SK-N-SH treated with all-trans-retinoic acid at 6 μM for 48 hours (cell line): ENCODE data around the gene NCKAP5.

Source experiments
- BACH2 ChIP-seq: fragments of 250-450 bp; sonication (Bioruptor Pico); IDR thresholded peaks from 2 replicates; pipeline ENCODE4 v1.9.0; 2021; ENCODE audit warnings: mild to moderate bottlenecking, borderline replicate concordance
- CSDC2 ChIP-seq: fragments of 250-450 bp; sonication (Bioruptor Pico); IDR thresholded peaks from 2 replicates; pipeline ENCODE4 v1.5.0; 2020; ENCODE audit warnings: mild to moderate bottlenecking, moderate library complexity
- CSRNP3 ChIP-seq: fragments of 250-450 bp; sonication (Bioruptor Pico); IDR thresholded peaks from 2 replicates; pipeline ENCODE4 v1.5.1; 2021; ENCODE audit warnings: mild to moderate bottlenecking, moderate library complexity
- PATZ1 ChIP-seq: fragments of 250-450 bp; sonication (Bioruptor Pico); IDR thresholded peaks from 2 replicates; pipeline ENCODE4 v1.8.0; 2020; ENCODE audit warnings: mild to moderate bottlenecking, moderate library complexity, borderline replicate concordance
- PPARA ChIP-seq: fragments of 250-450 bp; sonication (Bioruptor Pico); IDR thresholded peaks from 2 replicates; pipeline ENCODE4 v1.5.0; 2020; ENCODE audit warnings: mild to moderate bottlenecking, borderline replicate concordance
- SNAI2 ChIP-seq: fragments of 250-450 bp; sonication (Bioruptor Pico); IDR thresholded peaks from 2 replicates; pipeline ENCODE4 v1.5.0; 2020; ENCODE audit warnings: mild to moderate bottlenecking, moderate library complexity
- TCF4 ChIP-seq: fragments of 250-450 bp; sonication (Bioruptor Pico); IDR thresholded peaks from 2 replicates; pipeline ENCODE4 v1.8.0; 2021; ENCODE audit warnings: mild to moderate bottlenecking, moderate library complexity, borderline replicate concordance
- TOX ChIP-seq: fragments of 250-450 bp; sonication (Bioruptor Pico); IDR thresholded peaks from 2 replicates; pipeline ENCODE4 v1.8.0; 2021; ENCODE audit warnings: mild to moderate bottlenecking, moderate library complexity, borderline replicate concordance
- TSHZ2 ChIP-seq: fragments of 250-450 bp; sonication (Bioruptor Pico); IDR thresholded peaks from 2 replicates; pipeline ENCODE4 v1.5.0; 2020; ENCODE audit warnings: mild to moderate bottlenecking, moderate library complexity
- ZFP3 ChIP-seq: fragments of 250-450 bp; sonication (Bioruptor Pico); IDR thresholded peaks from 2 replicates; pipeline ENCODE4 v1.5.0; 2020; ENCODE audit warnings: mild to moderate bottlenecking, moderate library complexity
- ZFP30 ChIP-seq: fragments of 450-650 bp; formaldehyde crosslinking; IDR thresholded peaks from 2 replicates; pipeline ENCODE4 v1.5.0; 2022; ENCODE audit warnings: mild to moderate bottlenecking, moderate library complexity
- ZNF565 ChIP-seq: fragments of 450-650 bp; formaldehyde crosslinking; conservative IDR thresholded peaks from 2 replicates; pipeline ENCODE4 v1.5.0; 2020; ENCODE audit warnings: low read depth, mild to moderate bottlenecking, moderate library complexity
- TF ChIP-seq, protein P1 (sequence below): fragments of 250-450 bp; sonication (Bioruptor Pico); IDR thresholded peaks from 2 replicates; pipeline ENCODE4 v1.5.1; 2020; ENCODE audit warnings: low read depth, mild to moderate bottlenecking, moderate library complexity

GRCh38 chr2:133599811-133600210 is 31.5 kb upstream of the NCKAP5 start:
- TF ChIP-seq CSDC2 (CRISPR knock-in tag) (no peak), TCF4 (CRISPR knock-in tag) (no peak), CSRNP3 (CRISPR knock-in tag) (no peak), ZNF565 (CRISPR knock-in tag) (no peak), PATZ1 (CRISPR knock-in tag) (no peak), PPARA (CRISPR knock-in tag) (no peak), SNAI2 (no peak), ZFP3 (CRISPR knock-in tag) (no peak), BACH2 (CRISPR knock-in tag) (no peak), ZFP30 (no peak), TOX (no peak), TSHZ2 (CRISPR knock-in tag) (no peak)
- TF ChIP-seq, protein P1, sequence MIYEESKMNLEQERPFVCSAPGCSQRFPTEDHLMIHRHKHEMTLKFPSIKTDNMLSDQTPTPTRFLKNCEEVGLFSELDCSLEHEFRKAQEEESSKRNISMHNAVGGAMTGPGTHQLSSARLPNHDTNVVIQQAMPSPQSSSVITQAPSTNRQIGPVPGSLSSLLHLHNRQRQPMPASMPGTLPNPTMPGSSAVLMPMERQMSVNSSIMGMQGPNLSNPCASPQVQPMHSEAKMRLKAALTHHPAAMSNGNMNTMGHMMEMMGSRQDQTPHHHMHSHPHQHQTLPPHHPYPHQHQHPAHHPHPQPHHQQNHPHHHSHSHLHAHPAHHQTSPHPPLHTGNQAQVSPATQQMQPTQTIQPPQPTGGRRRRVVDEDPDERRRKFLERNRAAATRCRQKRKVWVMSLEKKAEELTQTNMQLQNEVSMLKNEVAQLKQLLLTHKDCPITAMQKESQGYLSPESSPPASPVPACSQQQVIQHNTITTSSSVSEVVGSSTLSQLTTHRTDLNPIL (CRISPR knock-in tag) = no peak
